HG03558 (cell line): ENCODE results near the gene QSOX1.
"Not testable (repeated sequence)": the region's sequence is repeated elsewhere in the genome, so short reads cannot be mapped to it uniquely, and the experiment has no call there.

Source experiments
- ATAC-seq: cut with Tn5 transposase; IDR thresholded peaks from one replicate; pipeline ENCODE4 v1.9.1; 2021; ENCODE audit warnings: moderate number of reproducible peaks; ENCODE audit not compliant: unreplicated experiment; ENCODE audit errors: extremely low read depth

QSOX1 gene

GRCh38 chr1:180186831-180187230 is 32.2 kb downstream of the QSOX1 start:
- no peak for ATAC-seq

DNA sequence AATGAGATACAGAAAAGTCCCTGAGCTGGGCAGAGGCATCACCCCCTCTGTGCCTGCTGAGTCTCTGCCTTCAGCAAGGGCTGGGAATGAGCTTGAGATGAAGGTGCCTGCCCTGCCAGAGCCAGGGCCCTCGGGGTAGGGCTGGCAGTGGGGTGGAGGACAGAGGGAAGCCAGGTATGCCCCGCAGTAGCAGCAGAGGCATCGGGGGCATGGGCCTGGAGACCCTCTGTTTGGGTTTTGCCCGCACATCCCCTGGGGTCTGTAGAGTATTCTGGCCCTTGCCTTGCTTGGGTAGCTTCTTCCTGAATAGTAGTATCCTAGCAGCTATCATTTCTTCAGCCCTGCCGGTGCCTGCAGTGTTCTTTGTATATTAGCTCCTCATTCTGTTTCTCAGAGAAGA is 33.0 kb downstream of the QSOX1 start:
- ATAC-seq = no peak

GRCh38 chr1:180188091-180188506 is 33.4 kb downstream of the QSOX1 start:
- ATAC-seq = no peak

DNA sequence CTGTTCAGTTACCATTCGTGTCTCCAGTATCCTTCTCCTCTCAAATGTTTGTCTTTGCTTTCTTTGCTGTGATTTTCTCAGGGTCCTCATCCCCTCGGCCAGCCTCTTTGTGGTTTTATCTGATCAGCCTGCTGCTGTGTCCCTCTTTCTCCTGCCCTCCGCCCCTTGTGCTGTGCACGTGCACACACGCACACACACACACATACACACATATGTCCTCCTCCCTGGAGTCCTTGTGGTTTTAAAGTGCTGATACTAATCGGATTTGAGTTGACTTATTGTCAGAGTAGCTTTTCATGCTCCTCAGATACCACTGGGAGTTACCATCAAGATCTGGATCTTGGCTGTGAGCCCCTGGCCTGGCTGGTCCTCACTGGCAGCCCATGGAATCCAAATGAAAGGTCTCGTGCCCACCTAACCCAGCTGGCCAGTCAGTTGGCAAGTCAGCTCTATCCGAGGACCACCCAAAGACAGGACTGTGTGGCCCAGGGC is 34.1 kb downstream of the QSOX1 start:
- no peak for ATAC-seq

- ATAC-seq = no peak
These were observed 35.4 kb downstream of the QSOX1 start for GRCh38 chr1:180190091-180190490.

- ATAC-seq = no peak
These were observed 37.5 kb downstream of the QSOX1 start for GRCh38 chr1:180192172-180192571.

DNA sequence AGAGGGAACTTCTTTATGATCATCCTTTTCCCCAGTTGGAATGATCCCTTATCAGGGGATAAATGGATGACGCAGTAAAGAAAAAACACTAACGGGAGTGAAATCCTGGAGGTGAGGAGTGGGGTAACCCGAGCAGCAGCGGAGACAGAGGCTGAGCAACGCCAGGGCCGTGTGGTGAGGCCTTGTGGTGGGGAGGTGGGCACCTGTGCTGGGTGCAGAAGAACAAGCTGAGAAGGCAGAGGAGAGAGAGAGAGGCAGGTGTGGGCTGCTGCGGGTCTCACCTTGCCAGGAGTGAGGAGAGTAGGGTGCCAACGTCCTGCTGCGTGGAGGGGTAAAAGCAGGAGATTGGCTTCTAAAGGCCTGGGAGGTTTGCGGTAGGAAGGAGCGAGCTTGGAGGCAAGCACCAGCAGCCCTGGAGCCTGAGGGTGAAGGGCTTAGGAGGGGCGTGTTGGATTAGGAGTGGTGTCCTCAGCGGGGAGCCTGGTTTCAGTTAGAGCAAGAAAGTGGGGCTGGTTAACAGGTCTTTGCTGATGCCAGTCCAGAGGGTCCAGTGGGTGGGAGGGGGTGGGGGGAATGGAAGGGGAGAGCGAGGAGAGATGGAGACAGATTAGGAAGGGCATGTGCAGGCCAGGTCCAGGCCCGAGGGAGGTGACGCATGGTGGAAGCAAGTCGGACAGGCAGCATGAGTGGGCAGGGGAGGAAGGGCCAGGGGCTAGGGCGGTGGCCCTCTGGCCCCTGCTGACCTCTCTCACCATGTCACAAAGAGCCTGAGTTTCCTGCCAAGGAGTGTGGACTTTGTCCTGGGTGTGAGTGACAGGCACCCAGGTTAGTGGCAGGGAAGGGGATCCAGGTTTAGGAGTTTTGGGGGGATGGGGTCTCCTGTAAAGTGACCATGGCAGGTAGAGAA is 38.7 kb downstream of the QSOX1 start:
- no peak for ATAC-seq

- ATAC-seq = no peak
These were observed 39.4 kb downstream of the QSOX1 start for GRCh38 chr1:180194048-180194425.

- ATAC-seq = no peak
These were observed 40.0 kb downstream of the QSOX1 start for GRCh38 chr1:180194546-180195207.

DNA sequence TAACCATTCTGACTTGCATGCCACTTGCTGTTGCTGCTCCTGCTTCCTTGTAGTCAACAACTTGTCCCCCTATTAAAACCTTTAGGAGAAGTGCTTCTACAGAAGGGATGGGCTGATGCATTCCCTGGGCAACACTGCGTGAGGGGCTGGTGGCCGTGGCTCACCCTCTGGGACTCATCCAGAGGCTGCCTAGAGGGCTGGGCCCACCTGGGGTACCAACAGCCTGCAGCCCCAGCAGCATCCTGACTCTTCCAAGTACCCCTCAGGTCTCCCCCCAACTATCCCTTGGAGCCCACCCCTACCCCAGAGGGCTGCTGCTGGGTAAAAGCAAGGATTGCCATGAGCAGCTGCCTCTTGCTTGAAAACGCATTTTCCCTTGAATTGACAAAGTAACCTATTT is 40.7 kb downstream of the QSOX1 start:
- no peak for ATAC-seq

GRCh38 chr1:180195916-180196315 is 41.2 kb downstream of the QSOX1 start:
- no peak for ATAC-seq

GRCh38 chr1:180196436-180197003 is 41.9 kb downstream of the QSOX1 start:
- ATAC-seq = no peak

DNA sequence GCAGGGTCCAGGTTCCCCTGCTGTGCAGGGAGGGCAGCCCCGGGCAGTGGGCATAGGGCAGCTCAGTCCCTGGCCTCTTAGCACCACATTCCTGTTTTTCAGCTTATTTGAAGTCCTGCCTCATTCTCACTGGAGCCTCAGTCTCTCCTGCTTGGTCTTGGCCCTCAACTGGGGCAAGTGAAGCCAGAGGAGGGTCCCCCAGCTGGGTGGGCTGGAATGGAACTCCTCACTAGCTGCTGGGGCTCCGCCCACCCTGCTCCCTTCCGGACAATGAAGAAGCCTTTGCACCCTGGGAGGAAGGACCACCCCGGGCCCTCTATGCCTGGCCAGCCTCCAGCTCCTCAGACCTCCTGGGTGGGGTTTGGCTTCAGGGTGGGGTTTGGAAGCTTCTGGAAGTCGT is 42.6 kb downstream of the QSOX1 start:
- ATAC-seq = no peak

DNA sequence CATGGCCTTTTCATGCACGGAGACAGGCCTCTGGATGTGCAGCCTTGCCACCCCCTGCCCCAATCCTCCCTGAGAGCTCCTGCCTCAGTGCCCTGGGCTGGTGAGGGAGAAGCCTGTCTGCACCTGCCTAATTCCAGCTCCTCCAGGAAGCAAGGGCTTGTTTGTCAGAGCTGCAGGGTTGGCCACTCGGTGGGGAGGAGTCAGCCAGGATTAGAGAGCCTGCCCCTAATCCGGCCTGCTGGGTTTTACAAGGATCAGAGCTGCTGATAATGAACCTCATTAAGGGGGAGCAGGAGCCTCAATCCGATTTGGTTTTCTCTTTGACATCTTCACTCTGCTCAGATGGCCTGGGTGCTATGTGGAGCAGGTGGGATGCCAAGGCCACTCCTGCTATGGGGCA is 43.5 kb downstream of the QSOX1 start:
- no peak for ATAC-seq

DNA sequence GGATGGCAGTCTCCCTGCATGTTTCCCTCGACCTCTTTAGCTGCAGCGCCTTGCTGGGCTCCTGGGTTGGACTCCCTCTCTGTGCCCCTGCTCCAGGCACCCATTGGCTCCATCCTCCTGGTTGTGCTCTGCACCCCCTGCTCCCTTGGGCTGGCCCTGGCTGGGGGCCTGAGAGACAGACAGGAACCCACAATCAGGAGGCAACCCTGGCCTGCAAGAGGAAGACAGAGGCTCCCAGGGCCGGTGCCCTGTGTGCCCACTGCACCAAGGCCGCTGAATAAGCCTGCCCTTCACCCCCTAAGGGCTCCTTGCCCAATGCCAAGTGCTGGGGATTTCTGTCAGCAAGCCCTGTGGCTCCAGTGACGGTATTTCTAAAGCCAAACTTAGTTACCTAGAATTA is 43.9 kb downstream of the QSOX1 start:
- ATAC-seq = no peak

- no peak for ATAC-seq
These were observed 44.3 kb downstream of the QSOX1 start for GRCh38 chr1:180199018-180199417.

GRCh38 chr1:180201451-180202200 is 47.0 kb downstream of the QSOX1 start:
- ATAC-seq = no peak

- ATAC-seq = not testable (repeated sequence)
These were observed 47.9 kb downstream of the QSOX1 start for GRCh38 chr1:180202588-180202987.

- no peak for ATAC-seq
These were observed 49.6 kb downstream of the QSOX1 start for GRCh38 chr1:180204231-180204630.

DNA sequence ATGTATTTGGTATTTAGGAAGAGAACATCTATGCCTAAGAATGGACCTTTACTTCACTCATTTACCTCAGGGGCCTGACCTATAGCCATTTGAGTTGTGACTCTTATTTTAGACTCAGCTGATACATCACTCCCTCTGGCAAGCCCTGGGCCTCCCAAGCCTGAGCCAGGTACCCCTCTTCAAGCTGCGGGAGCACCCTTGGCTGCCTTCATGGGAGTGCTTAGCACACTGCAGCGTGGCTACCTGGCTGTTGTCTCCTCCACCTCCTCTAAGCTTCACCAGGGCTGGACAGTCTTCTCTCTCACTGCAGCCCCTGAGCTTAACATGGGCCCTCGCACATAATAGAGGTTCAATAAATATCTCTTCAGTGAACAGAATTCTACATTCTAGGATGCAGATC is 51.9 kb downstream of the QSOX1 start:
- ATAC-seq = no peak
